HL-60/S4 treated with retinoic acid at 250 ng/mL for 4 days and 3 days (cell line): ENCODE measurements around the gene SVIL.
"Not testable (repeated sequence)": the region's sequence is repeated elsewhere in the genome, so short reads cannot be mapped to it uniquely, and the experiment has no call there.

Experiments
- in situ Hi-C: fragments of 300-500 bp; cut with MboI; formaldehyde crosslinking; loops from 2 replicates; pipeline ENCODE4 v1.7.0; 2022; ENCODE audit warnings: low sequenced_read_pairs

SVIL gene

DNA sequence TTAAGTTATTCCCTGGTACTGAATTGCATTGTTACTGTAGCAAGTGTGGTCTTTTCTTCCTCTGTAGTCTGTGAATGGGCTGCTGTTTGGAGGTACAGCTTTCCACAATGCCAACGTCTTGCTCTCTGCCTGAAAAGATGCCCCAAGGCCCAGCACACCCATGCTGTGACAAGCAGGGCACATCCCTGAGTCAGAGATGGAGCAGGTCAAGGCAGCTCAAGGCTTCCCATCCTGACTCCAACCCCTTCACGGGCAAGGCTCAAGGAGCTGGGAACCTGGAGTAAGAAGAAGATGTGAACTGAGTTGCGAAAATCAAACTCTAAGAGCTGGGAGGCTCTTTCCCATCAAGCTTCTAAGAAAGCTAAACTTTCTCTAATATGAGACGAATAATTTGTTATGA, 27.2 kb downstream of the SVIL start:
- in situ Hi-C loops, result no loop called here

DNA sequence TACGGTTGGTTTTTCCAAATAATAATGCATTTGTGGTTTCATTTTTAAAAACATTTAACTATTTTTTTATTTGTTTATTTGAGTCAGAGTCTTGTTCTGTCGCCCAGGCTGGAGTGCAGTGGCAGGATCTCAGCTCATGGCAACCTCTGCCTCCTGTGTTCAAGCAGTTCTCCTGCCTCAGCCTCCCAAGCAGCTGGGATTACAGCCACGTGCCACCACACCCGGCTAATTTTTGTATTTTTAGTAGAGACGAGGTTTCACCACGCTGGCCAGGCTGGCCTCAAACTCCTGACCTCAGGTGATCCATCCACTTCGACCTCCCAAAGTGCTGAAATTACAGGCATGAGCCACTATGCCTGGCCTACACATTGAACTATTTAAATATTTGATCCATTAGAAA, 28.1 kb downstream of the SVIL start:
- in situ Hi-C loops, result not testable (repeated sequence)

GRCh38 chr10:29604291-29604825, 30.4 kb downstream of the SVIL start:
- in situ Hi-C loops, result no loop called here

- in situ Hi-C loops, result no loop called here
These were observed 31.4 kb downstream of the SVIL start for GRCh38 chr10:29603223-29603896.

DNA sequence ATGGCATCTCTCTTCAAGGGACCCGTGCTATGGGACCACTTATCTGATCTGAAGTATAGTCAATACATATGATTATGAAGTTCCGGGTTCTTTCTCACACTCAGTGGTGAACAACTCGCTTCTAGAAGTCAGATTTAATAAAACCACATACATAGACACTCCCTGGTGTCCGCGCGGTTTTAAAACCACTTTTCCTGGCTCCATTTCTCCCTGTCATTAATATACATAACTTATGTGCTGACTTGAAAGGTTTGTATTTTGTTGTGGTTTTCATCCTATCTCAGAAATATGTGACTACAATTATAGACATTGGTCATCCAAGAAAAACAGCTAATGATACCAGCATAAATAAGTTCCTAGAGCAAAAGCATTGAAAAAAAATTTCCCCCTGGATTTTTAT, 34.0 kb downstream of the SVIL start:
- in situ Hi-C loops, result no loop called here

DNA sequence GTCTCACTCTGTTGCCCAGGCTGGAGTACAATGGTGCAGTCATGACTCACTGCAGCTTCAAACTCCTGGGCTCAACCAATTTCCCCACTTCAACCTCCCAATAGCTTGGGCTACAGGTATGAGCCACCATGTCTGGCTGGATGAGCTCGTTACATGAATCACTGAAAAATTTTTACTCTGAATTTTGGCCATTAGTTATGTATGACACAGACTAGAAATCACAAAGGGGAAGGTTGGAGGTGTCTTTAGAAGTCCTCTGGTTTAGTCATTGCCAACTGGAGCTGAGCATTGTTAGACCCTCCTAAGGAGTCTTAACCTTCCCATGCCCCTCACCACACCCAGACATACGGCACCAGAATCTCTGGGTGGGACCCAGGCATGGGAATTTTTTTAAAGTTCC, 34.7 kb downstream of the SVIL start:
- in situ Hi-C loops, result no loop called here

DNA sequence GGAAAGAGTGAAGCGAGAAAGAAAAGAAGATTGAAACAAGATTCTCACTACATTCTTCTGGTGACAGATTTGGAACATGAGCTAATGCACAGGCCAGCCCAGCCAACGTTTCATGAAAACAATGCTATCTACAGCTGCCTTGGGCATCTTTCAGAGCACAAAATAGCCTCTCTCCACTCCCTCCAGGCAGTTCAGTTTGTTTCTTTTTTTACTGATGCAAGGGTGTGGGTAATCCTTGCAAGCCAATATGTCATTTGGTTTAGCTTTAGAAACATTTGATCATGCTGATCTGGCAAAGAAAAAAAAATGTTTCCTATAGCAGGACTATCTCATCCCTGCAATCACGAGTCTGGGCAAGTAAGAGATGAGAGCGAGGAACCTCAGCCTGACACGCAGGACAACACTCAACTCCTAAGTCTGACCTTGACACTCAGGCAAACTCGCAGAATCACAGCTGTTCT, 35.9 kb downstream of the SVIL start:
- in situ Hi-C loops, result no loop called here

GRCh38 chr10:29596826-29597225, 37.9 kb downstream of the SVIL start:
- in situ Hi-C loops, result no loop called here

GRCh38 chr10:29596356-29596755, 38.4 kb downstream of the SVIL start:
- in situ Hi-C loops, result no loop called here

GRCh38 chr10:29595636-29596225, 39.0 kb downstream of the SVIL start:
- in situ Hi-C loops, result no loop called here

DNA sequence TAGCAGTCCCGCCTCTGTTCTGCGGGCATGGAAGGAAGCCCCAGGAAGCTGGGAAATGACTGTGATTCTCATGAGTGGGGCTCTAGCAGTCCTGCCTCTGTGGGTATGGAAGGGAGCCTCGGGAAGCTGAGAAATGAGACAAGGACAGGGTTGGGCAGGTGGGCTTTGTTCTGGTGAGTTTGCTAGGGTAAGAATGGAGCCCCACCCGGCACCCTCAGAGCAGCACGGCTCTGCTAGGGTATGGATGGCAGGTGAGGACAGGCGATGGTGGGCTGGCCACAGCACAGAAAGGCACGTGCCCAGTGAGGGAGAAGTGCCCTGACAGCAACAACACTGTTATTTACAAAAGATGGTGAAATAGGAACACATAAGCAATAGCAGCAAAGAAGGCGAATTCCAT, 39.6 kb downstream of the SVIL start:
- in situ Hi-C loops, result no loop called here

DNA sequence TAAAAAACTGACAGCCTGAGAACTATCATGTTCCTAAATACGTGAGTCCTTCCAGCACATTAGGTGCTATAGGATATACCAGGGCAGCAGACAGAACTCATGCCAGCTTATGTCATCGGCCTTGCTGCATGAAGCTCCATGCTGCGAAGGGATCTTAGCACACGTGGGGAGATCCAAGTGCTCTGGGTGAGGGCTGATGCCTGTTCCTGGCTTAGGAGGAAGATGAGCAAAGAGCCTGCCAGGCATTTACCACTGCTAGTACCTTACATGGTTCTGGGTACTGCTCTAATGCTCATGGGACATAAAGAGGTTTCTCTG, 43.2 kb downstream of the SVIL start:
- in situ Hi-C loops, result no loop called here

DNA sequence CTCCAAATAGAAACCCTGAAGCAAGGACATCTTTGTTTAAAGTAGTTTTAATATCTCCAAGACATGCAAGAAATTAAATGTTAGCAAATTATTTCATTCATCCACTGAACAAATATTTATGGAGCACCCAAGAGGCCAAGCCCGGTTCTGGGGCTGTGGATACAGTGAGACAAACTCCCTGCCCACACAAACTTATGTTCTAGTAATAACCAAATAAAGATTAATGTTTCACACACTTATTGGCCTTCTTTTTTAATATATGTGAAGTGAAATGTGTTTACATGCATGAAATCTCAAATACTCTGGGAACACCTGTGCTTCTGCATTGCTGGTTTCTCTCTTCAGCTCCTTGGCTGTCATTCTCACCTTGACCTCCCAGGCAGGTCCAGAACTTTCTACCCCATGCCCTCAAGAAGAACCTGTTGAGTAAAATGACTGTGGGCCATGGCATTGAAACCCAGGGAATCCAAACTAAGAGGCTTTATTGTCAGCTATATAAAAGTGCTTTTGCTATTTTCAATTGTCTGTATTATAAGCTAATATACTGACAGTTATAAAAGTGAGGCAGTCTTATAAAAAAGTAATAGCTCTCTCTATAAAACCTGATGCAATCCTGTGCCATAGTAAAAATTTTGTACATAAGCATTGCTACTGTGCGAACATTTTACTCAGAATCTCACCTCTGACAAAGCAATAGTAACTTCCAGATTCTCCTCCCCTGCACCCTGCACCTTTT, 43.7 kb downstream of the SVIL start:
- in situ Hi-C loops, result no loop called here

DNA sequence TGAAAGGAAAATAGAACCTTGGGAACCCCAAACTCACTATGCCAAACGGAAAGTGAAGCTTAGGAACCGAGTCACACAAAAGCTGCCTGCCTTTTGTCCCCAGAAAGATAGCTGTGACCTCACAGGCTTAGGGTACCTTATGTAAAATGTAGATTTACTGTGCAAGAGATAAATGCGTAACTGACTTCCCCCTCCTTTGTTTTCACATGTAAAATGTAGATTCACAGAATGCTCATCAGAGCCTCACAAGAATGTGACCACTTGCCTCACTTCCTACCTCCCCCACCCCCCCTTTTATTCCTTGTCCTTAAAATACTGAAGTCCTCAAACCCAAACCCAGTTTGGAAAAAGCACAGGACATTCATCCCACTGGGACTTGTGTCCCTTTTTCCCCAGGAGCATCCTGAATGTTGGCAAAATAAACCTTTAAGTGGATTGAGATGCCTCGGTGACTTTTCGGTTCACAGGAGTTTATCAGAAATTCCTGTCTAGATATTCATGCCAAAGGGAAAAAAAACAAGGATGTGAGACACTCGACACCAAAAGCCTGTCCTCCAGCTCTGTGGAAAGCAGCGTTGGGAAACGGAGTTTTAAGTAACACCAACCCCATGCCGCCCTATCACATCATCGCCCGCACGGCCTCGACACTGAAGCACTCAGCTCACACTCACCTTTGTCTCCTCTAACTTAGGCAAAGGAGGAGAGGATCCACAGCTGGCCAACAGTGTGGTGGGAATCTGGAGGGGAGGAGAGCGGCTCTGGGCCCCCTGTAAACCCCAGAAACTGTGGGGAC, 45.9 kb downstream of the SVIL start:
- in situ Hi-C loops, result no loop called here

- in situ Hi-C loops, result not testable (repeated sequence)
These were observed 46.8 kb downstream of the SVIL start for GRCh38 chr10:29587750-29588628.

DNA sequence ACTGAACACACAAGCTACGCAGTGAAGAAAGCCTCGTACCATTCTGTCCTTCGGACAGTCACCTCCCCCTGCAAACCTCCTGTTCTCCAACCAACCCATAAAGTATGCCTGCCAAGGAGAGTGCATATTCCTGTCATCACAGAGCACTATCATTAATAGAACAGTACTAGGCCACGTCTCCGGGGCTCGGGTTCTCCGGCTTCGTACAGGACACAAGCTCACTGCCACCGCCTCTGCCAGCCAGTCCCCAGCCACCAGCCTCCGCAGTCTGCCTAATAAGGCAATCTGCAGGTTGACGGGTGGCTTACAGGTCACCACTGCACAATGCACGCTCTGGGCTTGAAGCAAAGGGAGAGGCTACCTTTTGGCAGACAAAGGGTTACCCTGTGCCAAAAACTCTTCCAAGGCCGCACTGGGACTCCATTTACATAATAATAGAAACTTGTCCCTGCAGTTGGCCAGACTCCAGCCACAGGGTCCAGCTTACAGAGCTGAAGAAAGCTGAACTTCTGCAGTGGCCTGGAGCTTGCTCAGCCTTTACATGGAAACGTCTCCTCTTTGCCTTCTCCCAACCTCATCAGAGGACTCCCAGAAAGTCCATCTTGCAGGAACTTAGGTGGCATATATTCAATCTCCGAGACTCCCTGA, 47.5 kb downstream of the SVIL start:
- in situ Hi-C loops, result not testable (repeated sequence)

- in situ Hi-C loops, result no loop called here
These were observed 48.3 kb downstream of the SVIL start for GRCh38 chr10:29586509-29586908.

- in situ Hi-C loops, result no loop called here
These were observed 49.2 kb downstream of the SVIL start for GRCh38 chr10:29585488-29585976.

GRCh38 chr10:29584436-29584835, 50.3 kb downstream of the SVIL start:
- in situ Hi-C loops, result no loop called here

DNA sequence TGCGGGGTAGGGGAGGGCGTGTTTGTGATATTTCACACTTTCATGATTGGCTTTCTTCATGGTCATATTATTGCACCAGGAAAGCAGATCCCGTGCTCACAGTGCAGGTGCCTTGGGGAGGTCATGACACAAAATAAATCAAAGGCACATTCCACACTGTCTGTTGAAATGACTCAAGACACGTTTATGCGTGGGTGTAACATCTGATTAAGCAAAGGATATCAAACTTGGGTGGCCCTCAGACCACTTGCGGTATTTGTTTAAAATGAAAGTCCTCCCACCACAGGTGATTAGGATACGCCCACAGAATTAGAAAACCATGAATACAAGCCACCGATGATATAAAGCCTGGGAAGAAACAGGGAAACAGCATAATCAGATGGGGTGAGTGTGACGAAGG, 51.1 kb downstream of the SVIL start:
- in situ Hi-C loops, result no loop called here
